Smooth muscle cell (in vitro differentiated cells): ENCODE results near the gene PYROXD2. TPM values are rescaled to one million over a fixed set of nuclear protein-coding genes. Genes with fewer than 3 reads are reported as not detected.
"Not testable (repeated sequence)": the region's sequence is repeated elsewhere in the genome, so short reads cannot be mapped to it uniquely, and the experiment has no call there.

ENCODE experiments used
- DNase-seq: peaks from one replicate; lab custom pipeline; 2025; ENCODE audit not compliant: unreplicated experiment; lab: John Stamatoyannopoulos, UW
- H2AFZ ChIP-seq: fragments of 200-600 bp; sonication (generic); 2 replicates; pipeline ENCODE4 v1.6.0; 2016; ENCODE audit warnings: antibody characterized with exemption, low read depth, mild to moderate bottlenecking
- H3F3A ChIP-seq: fragments of 200-600 bp; sonication (generic); 2 replicates; pipeline ENCODE4 v1.6.0; 2017; ENCODE audit warnings: antibody characterized with exemption, low read depth
- H3K27ac ChIP-seq: fragments of 200-600 bp; sonication (generic); 2 replicates; pipeline ENCODE4 v1.5.1; 2016; ENCODE audit warnings: low read depth, mild to moderate bottlenecking
- H3K27me3 ChIP-seq: fragments of 200-600 bp; sonication (generic); 2 replicates; pipeline ENCODE4 v1.6.1; 2016; ENCODE audit warnings: low read depth, mild to moderate bottlenecking
- H3K36me3 ChIP-seq: fragments of 200-600 bp; sonication (generic); 2 replicates; pipeline ENCODE4 v1.5.1; 2016; ENCODE audit warnings: low read depth
- H3K4me1 ChIP-seq: fragments of 200-600 bp; sonication (generic); 2 replicates; pipeline ENCODE4 v1.5.1; 2016; ENCODE audit warnings: low read depth
- H3K4me2 ChIP-seq: fragments of 200-600 bp; sonication (generic); 2 replicates; pipeline ENCODE4 v1.6.0; 2016; ENCODE audit warnings: mild to moderate bottlenecking
- H3K4me3 ChIP-seq: fragments of 200-600 bp; sonication (generic); 2 replicates; pipeline ENCODE4 v1.5.1; 2016; ENCODE audit warnings: mild to moderate bottlenecking
- H3K79me2 ChIP-seq: fragments of 200-600 bp; sonication (generic); 2 replicates; pipeline ENCODE4 v1.6.0; 2016; ENCODE audit warnings: low read depth, mild to moderate bottlenecking
- H3K9ac ChIP-seq: fragments of 200-600 bp; sonication (generic); 2 replicates; pipeline ENCODE4 v1.6.0; 2016; ENCODE audit warnings: low read depth
- H3K9me3 ChIP-seq: fragments of 200-600 bp; sonication (generic); replicated peaks from 2 replicates; pipeline ENCODE4 v1.5.1; 2016; ENCODE audit warnings: low read depth
- H4K20me1 ChIP-seq: fragments of 200-600 bp; sonication (generic); 2 replicates; pipeline ENCODE4 v1.6.0; 2016; ENCODE audit warnings: low read depth
- WGBS: methylation state at CpG from one replicate; pipeline ENCODE4 v1.1.7; 2016; ENCODE audit warnings: low lambda C conversion rate; 5-methylcytosine and 5-hydroxymethylcytosine counted together
- polyA plus RNA-seq: library from polyadenylated mRNA; unstranded; fragments of >200 nt; fragmentation: Nextera tagmentation; extraction: Ambion mirVana; gene quantifications from 2 replicates; pipeline ENCODE4 v1.2.1, GENCODE V29; 2016
- total RNA-seq: library from RNA; depleted of rRNA; stranded (reverse); fragments of >200 nt; gene quantifications from 2 replicates; pipeline ENCODE4 v1.2.3, GENCODE V29; 2014
- TF ChIP-seq, protein P1 (sequence below): fragments of 200-600 bp; sonication (generic); IDR thresholded peaks from 2 replicates; pipeline ENCODE4 v1.5.1; 2017; ENCODE audit warnings: borderline replicate concordance, mild to moderate bottlenecking, antibody characterized with exemption; ENCODE audit not compliant: insufficient read depth, poor library complexity, severe bottlenecking

PYROXD2 gene
- total and polyA plus RNA-seq, 2 experiments from 2014 or later: 3.6 to 6.1 TPM

DNA sequence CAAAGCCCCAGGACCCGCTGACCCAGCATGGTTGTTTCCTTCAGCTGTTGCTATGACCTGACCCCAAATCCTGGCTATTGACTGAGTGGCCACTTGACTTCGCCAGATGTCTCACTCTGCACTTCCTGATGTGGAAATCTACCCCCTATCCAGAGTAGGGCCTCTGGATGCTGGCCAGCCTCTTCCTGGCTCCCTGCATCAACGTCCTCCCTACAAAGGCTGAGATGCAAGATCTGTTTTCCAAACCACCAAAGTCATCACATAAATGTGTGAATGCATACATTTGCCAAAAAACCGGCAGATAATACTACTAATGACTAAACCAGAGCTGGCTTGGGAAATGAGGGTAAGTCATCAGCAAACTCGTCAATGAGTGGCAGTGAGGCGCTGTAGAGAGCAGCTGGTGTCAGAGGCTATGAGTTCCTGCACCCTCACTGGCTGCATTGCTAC lies 70.4 kb downstream of the PYROXD2 start:
- no peaks in the 10 kb centered on the region for H3K27me3 ChIP-seq
- no peak overlapping the region for H2AFZ ChIP-seq
- TF ChIP-seq, protein P1, sequence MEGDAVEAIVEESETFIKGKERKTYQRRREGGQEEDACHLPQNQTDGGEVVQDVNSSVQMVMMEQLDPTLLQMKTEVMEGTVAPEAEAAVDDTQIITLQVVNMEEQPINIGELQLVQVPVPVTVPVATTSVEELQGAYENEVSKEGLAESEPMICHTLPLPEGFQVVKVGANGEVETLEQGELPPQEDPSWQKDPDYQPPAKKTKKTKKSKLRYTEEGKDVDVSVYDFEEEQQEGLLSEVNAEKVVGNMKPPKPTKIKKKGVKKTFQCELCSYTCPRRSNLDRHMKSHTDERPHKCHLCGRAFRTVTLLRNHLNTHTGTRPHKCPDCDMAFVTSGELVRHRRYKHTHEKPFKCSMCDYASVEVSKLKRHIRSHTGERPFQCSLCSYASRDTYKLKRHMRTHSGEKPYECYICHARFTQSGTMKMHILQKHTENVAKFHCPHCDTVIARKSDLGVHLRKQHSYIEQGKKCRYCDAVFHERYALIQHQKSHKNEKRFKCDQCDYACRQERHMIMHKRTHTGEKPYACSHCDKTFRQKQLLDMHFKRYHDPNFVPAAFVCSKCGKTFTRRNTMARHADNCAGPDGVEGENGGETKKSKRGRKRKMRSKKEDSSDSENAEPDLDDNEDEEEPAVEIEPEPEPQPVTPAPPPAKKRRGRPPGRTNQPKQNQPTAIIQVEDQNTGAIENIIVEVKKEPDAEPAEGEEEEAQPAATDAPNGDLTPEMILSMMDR: no peak
- peaks cover 7% of the 10 kb centered on the region for H3F3A ChIP-seq
- no peaks in the 10 kb centered on the region for H4K20me1 ChIP-seq
- no peaks in the 10 kb centered on the region for H3K79me2 ChIP-seq
- H3K4me2 ChIP-seq: peak overlapping the region; percentile 27
- H3K4me3 ChIP-seq: no peak overlapping the region
- WGBS: 46% methylated on average over 6 of the region's 6 CpGs
- H3K9ac ChIP-seq: no peak overlapping the region
- H3K27ac ChIP-seq: no peak overlapping the region
- H3K9me3 ChIP-seq: no peaks in the 10 kb centered on the region
- H3K4me1 ChIP-seq: peaks cover 3% of the 10 kb centered on the region
- DNase-seq: no peak
- no peaks in the 10 kb centered on the region for H3K36me3 ChIP-seq

DNA sequence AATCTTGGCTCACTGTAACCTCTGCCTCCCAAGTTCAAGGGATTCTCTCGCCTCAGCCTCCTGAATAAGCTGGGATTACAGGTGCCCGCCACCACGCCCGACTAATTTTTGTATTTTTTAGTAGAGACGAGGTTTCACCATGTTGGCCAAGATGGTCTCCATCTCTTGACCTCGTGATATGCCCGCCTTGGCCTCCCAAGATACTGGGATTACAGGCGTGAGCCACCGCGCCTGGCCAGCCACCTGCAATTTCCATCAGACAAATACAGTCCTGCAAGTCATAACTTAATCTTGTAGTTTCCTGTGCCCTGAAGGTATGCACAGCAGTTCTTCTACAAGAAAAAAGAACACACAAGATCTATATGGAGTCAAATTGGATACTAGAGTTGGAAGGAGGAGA lies 73.3 kb downstream of the PYROXD2 start:
- WGBS: 91% methylated on average over 10 of the region's 10 CpGs
- not testable (repeated sequence) for H2AFZ ChIP-seq, H3K4me2 ChIP-seq, H3K36me3 ChIP-seq, H4K20me1 ChIP-seq, H3K9ac ChIP-seq, H3K4me3 ChIP-seq, DNase-seq, H3K79me2 ChIP-seq, H3F3A ChIP-seq, H3K9me3 ChIP-seq, H3K27me3 ChIP-seq, H3K27ac ChIP-seq, H3K4me1 ChIP-seq

DNA sequence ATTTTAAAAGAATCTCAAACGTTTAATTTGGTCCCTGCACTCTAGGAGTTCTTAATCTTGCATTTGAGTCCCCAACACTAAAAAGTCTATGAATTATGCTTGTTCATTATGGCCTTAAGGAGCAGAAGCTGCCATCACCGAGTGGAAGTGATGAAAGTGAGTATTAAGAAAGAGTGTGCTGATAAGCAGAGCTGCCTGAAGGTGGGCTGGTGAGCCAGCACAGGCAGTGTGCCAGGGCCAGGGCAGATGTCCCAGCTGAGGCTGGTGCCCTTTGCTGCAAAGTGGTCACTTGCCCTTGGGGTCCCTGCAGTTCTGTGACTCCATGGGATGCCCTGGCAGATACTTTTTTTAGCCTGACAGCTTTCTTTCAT lies 74.1 kb downstream of the PYROXD2 start:
- H3K79me2 ChIP-seq: no peaks in the 10 kb centered on the region
- no peaks in the 10 kb centered on the region for H3K27me3 ChIP-seq
- peak overlapping the region; percentile 22 for H3K4me2 ChIP-seq
- no peak overlapping the region for H2AFZ ChIP-seq
- H3K4me1 ChIP-seq: no peaks in the 10 kb centered on the region
- no peak overlapping the region for H3K27ac ChIP-seq
- no peak overlapping the region for H3K9ac ChIP-seq
- TF ChIP-seq, protein P1: no peak
- H3K9me3 ChIP-seq: no peaks in the 10 kb centered on the region
- no peaks in the 10 kb centered on the region for H3K36me3 ChIP-seq
- no peaks in the 10 kb centered on the region for H4K20me1 ChIP-seq
- WGBS: 42% methylated on average over 2 of the region's 2 CpGs
- peaks cover 7% of the 10 kb centered on the region for H3F3A ChIP-seq
- no peak for DNase-seq
- no peak overlapping the region for H3K4me3 ChIP-seq

DNA sequence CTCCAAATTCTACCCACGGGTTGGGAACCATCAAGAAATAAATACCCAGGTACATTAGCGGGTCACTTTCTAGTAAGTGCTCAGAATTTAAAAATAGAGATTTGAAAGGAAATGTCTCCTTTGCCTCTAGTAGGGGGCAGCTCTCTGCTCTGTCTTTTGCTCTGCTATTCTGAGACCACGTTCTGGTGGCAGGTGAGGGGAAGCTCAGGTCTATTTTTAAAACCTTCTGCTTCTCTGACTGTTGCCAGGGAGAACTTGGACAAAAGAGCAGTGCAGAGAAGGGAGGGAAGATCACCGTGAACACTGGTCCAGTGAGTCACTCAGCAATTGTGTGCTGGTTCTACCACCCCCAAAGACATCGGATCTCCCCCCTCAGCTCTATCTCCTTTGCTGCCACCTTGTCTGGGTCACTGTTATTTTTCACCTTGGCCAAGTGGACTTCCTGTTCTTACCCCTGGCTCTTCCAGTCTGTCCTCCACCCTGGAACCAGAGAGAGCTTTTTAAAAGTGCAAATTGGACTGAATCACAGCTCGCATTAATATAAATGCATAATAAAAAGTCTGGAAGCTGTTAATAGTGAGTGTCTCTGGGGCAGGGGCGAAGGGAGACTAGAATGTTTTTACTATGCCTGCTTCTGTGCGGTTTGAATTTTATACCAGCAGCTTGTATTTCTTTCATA lies 74.6 kb downstream of the PYROXD2 start:
- Histone ChIP-seq H4K20me1 (no peaks in the 10 kb centered on the region), H3K79me2 (no peaks in the 10 kb centered on the region), H3K9ac (no peak overlapping the region), H3K27ac (no peak overlapping the region), H3K4me3 (no peak overlapping the region), H3K27me3 (no peaks in the 10 kb centered on the region), H3K9me3 (no peaks in the 10 kb centered on the region), H3K36me3 (no peaks in the 10 kb centered on the region), H2AFZ (no peak overlapping the region), H3K4me2 (peak overlapping the region; percentile 22), H3K4me1 (no peaks in the 10 kb centered on the region), H3F3A (peaks cover 7% of the 10 kb centered on the region)
- DNase-seq: no peak
- 74% methylated on average over 8 of the region's 8 CpGs for WGBS
- TF ChIP-seq, protein P1: no peak
